Lower leg skin (tissue), 4 donors: ENCODE results near the gene EPHA4. TPM values are rescaled to one million over a fixed set of nuclear protein-coding genes. Genes with fewer than 3 reads are reported as not detected.
A peak's percentile ranks its signal among the peaks of the same experiment; 100 is the strongest.

Experiments
- DNase-seq, 2 donors: peaks; one replicate each; pipeline ENCODE4 v3.0.0-alpha.2; 2019; ENCODE audit warnings: low spot score in 2 of 2
- H3K4me3 ChIP-seq: fragments of 200-600 bp; sonication (generic); 2 replicates; pipeline ENCODE4 v1.5.1; 2017; ENCODE audit warnings: mild to moderate bottlenecking, low read depth; ENCODE audit not compliant: poor library complexity, severe bottlenecking
- POLR2A ChIP-seq, 2 donors: fragments of 450-650 bp; IDR thresholded peaks; one replicate each; pipeline ENCODE4 v1.6.1; 2016 to 2017; ENCODE audit warnings: antibody characterized with exemption in 2 of 2, mild to moderate bottlenecking in 1 of 2, moderate library complexity in 1 of 2
- WGBS, 2 donors: methylation state at CpG; one replicate each; pipeline ENCODE4 v1.1.5; 2018; 5-methylcytosine and 5-hydroxymethylcytosine counted together
- intact Hi-C: fragments of 100-400 bp; cut with DNase I; formaldehyde crosslinking; loops from one replicate; pipeline ENCODE4 v1.15.0; 2023; ENCODE audit warnings: low total_unique reads
- total RNA-seq, 4 donors: library from RNA; depleted of rRNA; stranded (reverse); fragments of >200 nt; gene quantifications; one replicate each; pipeline ENCODE4 v1.1.0, GENCODE V29; 2016
- TF ChIP-seq, protein P1 (sequence below), 3 donors: fragments of 450-650 bp; IDR thresholded peaks; one replicate each; pipeline ENCODE4 v1.5.1; 2016; ENCODE audit warnings: antibody characterized with exemption in 3 of 3, mild to moderate bottlenecking in 3 of 3, moderate library complexity in 2 of 3

Gene EPHA4
- total RNA-seq, 4 donors from 2014 or later: 35.2 to 63.1 (median 53.7) TPM

DNA sequence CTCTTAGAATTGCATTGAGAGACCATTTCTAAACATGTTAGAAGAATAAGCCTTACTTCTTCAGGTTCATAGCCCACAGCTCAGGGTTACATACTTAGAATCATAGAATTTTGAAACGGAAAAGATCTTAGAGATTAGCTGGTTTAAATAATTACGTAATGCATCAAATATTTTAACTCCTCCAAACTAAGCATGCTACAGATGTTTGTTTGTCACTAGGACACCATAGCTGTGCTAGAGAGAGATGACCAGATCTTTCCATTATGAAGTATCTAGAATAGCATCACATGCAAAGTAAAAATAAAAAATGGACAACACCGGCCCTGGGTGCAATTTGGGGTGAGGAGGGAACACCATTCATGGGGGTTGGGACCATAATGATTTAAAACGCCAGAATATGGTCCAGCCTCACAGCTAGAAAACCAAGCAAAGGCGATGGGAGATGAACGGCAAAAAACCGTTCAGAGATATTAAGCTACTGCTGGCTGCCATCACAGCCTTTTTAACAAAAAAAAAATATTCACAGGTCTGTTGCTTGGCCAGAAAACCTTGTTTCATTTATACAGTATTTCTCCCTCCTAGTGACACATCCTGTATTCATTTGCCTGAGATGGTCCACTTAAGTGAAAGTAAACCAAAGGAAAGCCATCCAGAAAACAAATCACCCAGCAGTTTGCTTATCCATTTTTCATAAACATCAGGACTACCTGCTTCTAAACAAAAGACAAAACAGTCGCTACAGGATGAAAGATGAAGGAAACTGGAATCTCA lies 94.2 kb downstream of the EPHA4 start:
- TF ChIP-seq, protein P1, sequence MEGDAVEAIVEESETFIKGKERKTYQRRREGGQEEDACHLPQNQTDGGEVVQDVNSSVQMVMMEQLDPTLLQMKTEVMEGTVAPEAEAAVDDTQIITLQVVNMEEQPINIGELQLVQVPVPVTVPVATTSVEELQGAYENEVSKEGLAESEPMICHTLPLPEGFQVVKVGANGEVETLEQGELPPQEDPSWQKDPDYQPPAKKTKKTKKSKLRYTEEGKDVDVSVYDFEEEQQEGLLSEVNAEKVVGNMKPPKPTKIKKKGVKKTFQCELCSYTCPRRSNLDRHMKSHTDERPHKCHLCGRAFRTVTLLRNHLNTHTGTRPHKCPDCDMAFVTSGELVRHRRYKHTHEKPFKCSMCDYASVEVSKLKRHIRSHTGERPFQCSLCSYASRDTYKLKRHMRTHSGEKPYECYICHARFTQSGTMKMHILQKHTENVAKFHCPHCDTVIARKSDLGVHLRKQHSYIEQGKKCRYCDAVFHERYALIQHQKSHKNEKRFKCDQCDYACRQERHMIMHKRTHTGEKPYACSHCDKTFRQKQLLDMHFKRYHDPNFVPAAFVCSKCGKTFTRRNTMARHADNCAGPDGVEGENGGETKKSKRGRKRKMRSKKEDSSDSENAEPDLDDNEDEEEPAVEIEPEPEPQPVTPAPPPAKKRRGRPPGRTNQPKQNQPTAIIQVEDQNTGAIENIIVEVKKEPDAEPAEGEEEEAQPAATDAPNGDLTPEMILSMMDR (IDR thresholded peaks at IDR 0.05): no peak
- no peak for TF ChIP-seq POLR2A (IDR thresholded peaks at IDR 0.05)
- H3K4me3 ChIP-seq: no peak overlapping the region
- no peak for DNase-seq
- 62 to 64% methylated on average over 8 of the region's 8 CpGs for WGBS, 2 donors
- intact Hi-C loops: no loop called here

DNA sequence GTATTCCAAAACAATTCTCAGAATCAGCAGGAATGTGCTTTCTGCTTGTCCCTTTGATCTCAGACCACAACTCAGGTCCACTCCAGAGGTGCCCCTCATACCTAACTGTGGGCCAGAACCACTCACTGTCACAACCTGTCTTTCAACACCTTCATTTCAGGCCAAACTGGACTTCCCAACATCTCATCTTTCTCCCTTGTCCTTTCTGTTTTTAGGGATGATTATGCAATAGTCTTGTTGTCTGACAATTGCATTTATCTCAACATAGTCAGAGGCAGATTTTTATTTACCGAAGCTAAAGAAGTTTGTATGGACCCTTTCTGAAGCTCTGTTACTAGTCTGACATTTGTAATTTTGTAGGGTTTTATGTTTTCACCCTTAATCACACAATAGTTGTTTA lies 95.9 kb downstream of the EPHA4 start:
- intact Hi-C loops: no loop called here
- 90 to 97% methylated on average over 1 of the region's 1 CpG for WGBS, 2 donors
- TF ChIP-seq, protein P1 (IDR thresholded peaks at IDR 0.05): no peak
- TF ChIP-seq POLR2A (IDR thresholded peaks at IDR 0.05): no peak

DNA sequence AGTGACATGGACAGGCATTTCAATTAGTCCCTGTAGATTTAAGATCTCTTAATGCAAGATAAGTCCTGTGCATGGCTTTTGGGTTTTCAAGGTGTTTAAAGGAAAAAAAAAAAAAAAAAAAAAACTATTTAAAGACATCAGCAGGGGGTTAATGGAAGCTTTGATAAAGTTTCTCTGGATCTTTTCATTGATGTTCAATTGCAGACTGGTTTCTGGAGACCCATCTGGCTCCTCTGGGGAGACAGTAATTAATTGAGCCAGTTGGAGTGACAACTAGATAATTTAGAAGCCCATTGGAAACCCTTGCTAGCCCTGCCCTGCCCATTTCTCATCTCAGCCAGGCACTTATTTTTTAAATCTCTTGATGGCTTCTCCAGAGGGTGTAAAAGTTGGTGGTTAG lies 98.7 kb downstream of the EPHA4 start:
- no peak for TF ChIP-seq POLR2A (IDR thresholded peaks at IDR 0.05)
- TF ChIP-seq, protein P1 (IDR thresholded peaks at IDR 0.05): no peak
- intact Hi-C loops: no loop called here
- DNase-seq: no peak
- no peak overlapping the region for H3K4me3 ChIP-seq

More for the DNA sequence above, 95.9 kb downstream of the EPHA4 start:
- no peak overlapping the region for H3K4me3 ChIP-seq
- DNase-seq: no peak

DNA sequence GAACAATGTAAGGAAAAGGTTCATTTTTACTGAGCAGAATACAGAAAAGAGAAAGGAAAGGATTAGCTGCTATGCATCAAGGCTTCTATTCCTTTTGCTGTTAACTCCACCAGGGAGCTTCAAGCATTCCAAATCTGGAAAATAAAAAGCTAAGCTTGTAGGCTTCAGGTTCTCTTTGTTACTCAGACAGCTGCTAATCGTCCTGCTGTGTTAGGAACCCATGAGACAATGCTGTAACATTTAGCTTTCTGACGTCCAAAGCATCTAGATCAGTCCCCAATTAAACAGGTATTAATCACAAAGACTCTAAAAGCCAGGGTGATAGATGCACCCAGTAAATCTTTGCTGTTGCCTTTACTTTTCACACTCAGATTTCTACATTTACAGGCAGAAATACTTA lies 103.8 kb downstream of the EPHA4 start:
- DNase-seq: no peak
- TF ChIP-seq, protein P1 (IDR thresholded peaks at IDR 0.05): no peak
- no peak for TF ChIP-seq POLR2A (IDR thresholded peaks at IDR 0.05)
- H3K4me3 ChIP-seq: no peak overlapping the region
- 73 to 83% methylated on average over 2 of the region's 2 CpGs for WGBS, 2 donors
- intact Hi-C loops: no loop called here

DNA sequence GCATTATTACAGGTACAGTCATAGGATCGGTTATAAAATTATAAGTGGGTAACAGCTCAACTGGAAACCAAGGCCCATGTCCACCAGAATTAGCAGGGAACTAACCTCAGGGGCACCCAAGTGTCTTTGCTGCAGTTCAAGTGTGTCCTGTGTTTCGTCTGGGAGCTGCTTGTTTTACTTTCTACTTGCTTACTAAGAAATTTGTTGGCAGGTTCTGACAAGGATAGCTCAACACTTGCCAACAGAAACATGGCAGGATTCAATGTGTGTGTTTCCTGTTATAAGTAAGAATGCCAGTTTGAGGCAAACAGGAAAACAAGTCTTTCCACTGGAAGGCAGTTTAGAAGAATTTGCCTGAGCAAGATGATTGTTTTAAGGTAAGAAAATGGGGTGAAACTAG lies 104.5 kb downstream of the EPHA4 start:
- WGBS, 2 donors: 34 to 43% methylated on average over 2 of the region's 2 CpGs
- H3K4me3 ChIP-seq: no peak overlapping the region
- intact Hi-C loops: no loop called here
- TF ChIP-seq, protein P1 (IDR thresholded peaks at IDR 0.05): no peak
- TF ChIP-seq POLR2A (IDR thresholded peaks at IDR 0.05): no peak
- DNase-seq: peak in 1 of 2 donors; percentile 32

DNA sequence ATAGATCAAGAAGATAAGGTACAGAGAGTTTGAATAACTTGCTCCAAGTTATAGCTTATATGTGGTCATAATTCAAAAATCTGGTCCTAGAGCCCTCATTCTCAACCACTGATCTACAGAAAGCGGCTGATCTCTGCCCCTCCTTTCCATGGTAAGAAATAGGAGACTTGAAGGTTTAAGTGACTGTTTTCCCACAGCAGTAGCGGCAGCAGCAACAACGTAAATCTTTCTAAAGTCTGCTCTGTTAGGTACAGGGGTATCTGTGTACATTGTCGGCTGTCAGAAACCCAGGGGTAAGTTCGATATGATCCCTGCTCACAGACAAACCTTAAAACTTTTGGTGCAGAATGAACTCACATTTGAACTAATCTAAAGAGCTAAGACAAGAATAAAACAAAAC lies 105.4 kb downstream of the EPHA4 start:
- DNase-seq: no peak
- H3K4me3 ChIP-seq: no peak overlapping the region
- 91 to 94% methylated on average over 5 of the region's 5 CpGs for WGBS, 2 donors
- TF ChIP-seq POLR2A (IDR thresholded peaks at IDR 0.05): no peak
- TF ChIP-seq, protein P1 (IDR thresholded peaks at IDR 0.05): no peak
- intact Hi-C loops: no loop called here
